HG03521 (cell line): ENCODE results near the gene E2F1.
"Not testable (repeated sequence)": the region's sequence is repeated elsewhere in the genome, so short reads cannot be mapped to it uniquely, and the experiment has no call there.

ENCODE experiments used
- ATAC-seq: cut with Tn5 transposase; IDR thresholded peaks from one replicate; pipeline ENCODE4 v1.9.1; 2021; ENCODE audit warnings: mild to moderate bottlenecking, moderate library complexity; ENCODE audit not compliant: unreplicated experiment

Gene E2F1

GRCh38 chr20:33710681-33711445 is 24.7 kb upstream of the E2F1 start:
- ATAC-seq: no peak

- no peak for ATAC-seq
These were observed 23.8 kb upstream of the E2F1 start for GRCh38 chr20:33709905-33710541.

GRCh38 chr20:33709398-33709797 is 23.2 kb upstream of the E2F1 start:
- ATAC-seq: no peak

- ATAC-seq: no peak
These were observed 21.5 kb upstream of the E2F1 start for GRCh38 chr20:33707668-33708067.

GRCh38 chr20:33704197-33704924 is 18.2 kb upstream of the E2F1 start:
- no peak for ATAC-seq

- no peak for ATAC-seq
These were observed 17.4 kb upstream of the E2F1 start for GRCh38 chr20:33703498-33704137.

GRCh38 chr20:33702861-33703260 is 16.7 kb upstream of the E2F1 start:
- ATAC-seq: no peak

- ATAC-seq: no peak
These were observed 15.7 kb upstream of the E2F1 start for GRCh38 chr20:33701629-33702450.

- not testable (repeated sequence) for ATAC-seq
These were observed 14.7 kb upstream of the E2F1 start for GRCh38 chr20:33700696-33701441.

- ATAC-seq: not testable (repeated sequence)
These were observed 12.8 kb upstream of the E2F1 start for GRCh38 chr20:33698966-33699365.

- no peak for ATAC-seq
These were observed 10.9 kb upstream of the E2F1 start for GRCh38 chr20:33697129-33697528.

- no peak for ATAC-seq
These were observed 10.3 kb upstream of the E2F1 start for GRCh38 chr20:33696448-33696847.

GRCh38 chr20:33694639-33695012 is 8.4 kb upstream of the E2F1 start:
- ATAC-seq: no peak

- ATAC-seq: no peak
These were observed 7.8 kb upstream of the E2F1 start for GRCh38 chr20:33693741-33694638.

- no peak for ATAC-seq
These were observed 7.1 kb upstream of the E2F1 start for GRCh38 chr20:33693289-33693688.

- no peak for ATAC-seq
These were observed 3.8 kb upstream of the E2F1 start for GRCh38 chr20:33689973-33690372.

GRCh38 chr20:33689493-33689892 is 3.3 kb upstream of the E2F1 start:
- ATAC-seq: no peak

- no peak for ATAC-seq
These were observed 2.8 kb upstream of the E2F1 start for GRCh38 chr20:33688938-33689424.
